Measurements from ENCODE around the gene RAD51D. TPM values are rescaled to one million over a fixed set of nuclear protein-coding genes. Genes with fewer than 3 reads are reported as not detected.
A peak's percentile ranks its signal among the peaks of the same experiment; 100 is the strongest.

The RAD51D gene
- total and polyA plus RNA-seq, 10 of the 15 experiments (the other 5 are each of a cell fraction or from before 2014, with no cell fraction given) = 2.6 to 29.3 (median 13.5) TPM

- TF ChIP-seq PRDM15 (CRISPR knock-in tag; IDR thresholded peaks at IDR 0.05) = no peak
- TF ChIP-seq RBBP5 (conservative IDR thresholded peaks at IDR 0.05) = no peak
- TF ChIP-seq SMARCA5 (IDR thresholded peaks at IDR 0.05) = peak; percentile 93
- TF ChIP-seq EGR1 (IDR thresholded peaks at IDR 0.05; ENCODE audit: borderline replicate concordance in 1 of 2, low read depth in 2 of 2, low read length in 2 of 2) = peak in 1 of 2 experiments; percentile 48; a peak in 2 of 3 replicates
- TF ChIP-seq CEBPB (IDR thresholded peaks at IDR 0.05; ENCODE audit: borderline replicate concordance in 1 of 2, low read depth in 2 of 2, low read length in 2 of 2) = no peak
- TF ChIP-seq HDAC2 (IDR thresholded peaks at IDR 0.05) = no peak
- TF ChIP-seq REST (IDR thresholded peaks at IDR 0.05; ENCODE audit: low read depth, low read length) = no peak
- no peak for TF ChIP-seq SPI1 (IDR thresholded peaks at IDR 0.05; ENCODE audit: borderline replicate concordance, insufficient read depth, low read depth, low read length)
- TF ChIP-seq KAT2A (conservative IDR thresholded peaks at IDR 0.05; ENCODE audit: control insufficient read depth, low read depth, low read length) = no peak
- TF ChIP-seq RELB (IDR thresholded peaks at IDR 0.05; ENCODE audit: low read depth) = peak; percentile 8; the same call in 1 of the 2 replicates
- no peak for TF ChIP-seq CUX1 (IDR thresholded peaks at IDR 0.05; ENCODE audit: insufficient replicate concordance, low read depth, low read length)
- TF ChIP-seq EZH2 (IDR thresholded peaks at IDR 0.05; ENCODE audit: borderline replicate concordance, control insufficient read depth, low read depth, low read length) = no peak
- 0 out of 2 replicates have a peak, but pooled peaks have one; percentile 49 for TF ChIP-seq MTA3 (IDR thresholded peaks at IDR 0.05; ENCODE audit: borderline replicate concordance, low read length)
- peak; percentile 68 for TF ChIP-seq POLR2AphosphoS2 (IDR thresholded peaks at IDR 0.05; ENCODE audit: low read depth, low read length)
These were observed 30.6 kb downstream of the RAD51D start (continued) for GRCh38 chr17:35088881-35089585.
